HepG2 (cell line): ENCODE data around the gene DNAJC5. TPM values are rescaled to one million over a fixed set of nuclear protein-coding genes. Genes with fewer than 3 reads are reported as not detected.

Experiments used
- ARNTL ChIP-seq: sonication (generic); formaldehyde crosslinking; IDR thresholded peaks from 2 replicates; pipeline ENCODE4 v1.4.0; 2020; ENCODE audit warnings: mild to moderate bottlenecking, missing genetic modification reagents
- BHLHE40 ChIP-seq: IDR thresholded peaks from 2 replicates; pipeline ENCODE4 v1.6.1; 2011; ENCODE audit warnings: low read length, improper control_type of control experiment
- EEA1 ChIP-seq: sonication (generic); formaldehyde crosslinking; IDR thresholded peaks from 2 replicates; pipeline ENCODE4 v1.5.1; 2020; ENCODE audit warnings: mild to moderate bottlenecking, missing genetic modification reagents, borderline replicate concordance
- EED ChIP-seq: sonication (generic); formaldehyde crosslinking; IDR thresholded peaks from 2 replicates; pipeline ENCODE4 v1.5.0; 2020; ENCODE audit warnings: mild to moderate bottlenecking, missing genetic modification reagents
- GATAD1 ChIP-seq: IDR thresholded peaks from 2 replicates; pipeline ENCODE4 v1.6.1; 2016; ENCODE audit warnings: missing genetic modification reagents, missing compliant biosample characterization
- HMG20B ChIP-seq: conservative IDR thresholded peaks from 2 replicates; pipeline ENCODE4 v1.6.1; 2016; ENCODE audit warnings: missing genetic modification reagents, missing compliant biosample characterization
- HOXA3 ChIP-seq: sonication (generic); formaldehyde crosslinking; IDR thresholded peaks from 2 replicates; pipeline ENCODE4 v1.5.0; 2020; ENCODE audit warnings: missing genetic modification reagents
- MIER2 ChIP-seq: IDR thresholded peaks from 2 replicates; pipeline ENCODE4 v1.6.1; 2016; ENCODE audit warnings: missing biosample characterization, missing genetic modification reagents
- NBN ChIP-seq: fragments of 450-650 bp; conservative IDR thresholded peaks from 2 replicates; pipeline ENCODE4 v1.6.1; 2017
- PPARG ChIP-seq: conservative IDR thresholded peaks from 2 replicates; pipeline ENCODE4 v1.6.1; 2016; ENCODE audit warnings: missing biosample characterization, missing genetic modification reagents
- RORA ChIP-seq: sonication (generic); formaldehyde crosslinking; IDR thresholded peaks from 2 replicates; pipeline ENCODE4 v1.5.0; 2020; ENCODE audit warnings: mild to moderate bottlenecking, missing genetic modification reagents, moderate library complexity
- YY1 ChIP-seq: IDR thresholded peaks from 2 replicates; pipeline ENCODE4 v1.6.1; 2011; ENCODE audit warnings: low read length, low read depth, moderate library complexity, mild to moderate bottlenecking; ENCODE audit not compliant: insufficient read depth, insufficient replicate concordance
- ZNF138 ChIP-seq: sonication (generic); formaldehyde crosslinking; IDR thresholded peaks from 2 replicates; pipeline ENCODE4 v1.5.0; 2020; ENCODE audit warnings: mild to moderate bottlenecking, low read depth, missing genetic modification reagents
- polyA plus RNA-seq, 8 experiments: library from polyadenylated mRNA; depleted of rRNA in 3 of 8; stranded (reverse) in 7 of 8; unstranded in 1 of 8; fragments of >200 nt; fragmentation: Illumina TruSeq in 4 of 8; extraction: Trizol in 4 of 8; gene quantifications; 2 replicates each; pipeline versions ENCODE4 v1.2.1 to v1.2.3, GENCODE V29; 2011 to 2016; ENCODE audit warnings: low read depth in 4 of 8, missing spikeins in 1 of 8, mixed read lengths in 1 of 8; ENCODE audit not compliant: insufficient read depth in 1 of 8
- total RNA-seq, 5 experiments: library from RNA; depleted of rRNA; stranded (reverse); fragments of >200 nt; fragmentation: Illumina TruSeq; extraction: Trizol; gene quantifications; 2 replicates each; pipeline ENCODE4 v1.2.3, GENCODE V29; 2016; ENCODE audit warnings: low read depth in 1 of 5
- TF ChIP-seq, protein P1 (sequence below): conservative IDR thresholded peaks from 2 replicates; pipeline ENCODE4 v1.6.1; 2018; ENCODE audit warnings: missing genetic modification reagents
- TF ChIP-seq, protein P2 (sequence below): sonication (generic); formaldehyde crosslinking; IDR thresholded peaks from 2 replicates; pipeline ENCODE4 v1.4.0; 2020; ENCODE audit warnings: missing genetic modification reagents
- TF ChIP-seq, protein P3 (sequence below): IDR thresholded peaks from 2 replicates; pipeline ENCODE4 v1.6.1; 2016
- TF ChIP-seq, protein P4 (sequence below): sonication (generic); formaldehyde crosslinking; IDR thresholded peaks from 2 replicates; pipeline ENCODE4 v1.4.0; 2020; ENCODE audit warnings: missing genetic modification reagents

DNAJC5 gene
- total and polyA plus RNA-seq, 2 of the 13 experiments (the other 11 are each of a cell fraction or from before 2014, with no cell fraction given), result 42.8 to 64.5 TPM

DNA sequence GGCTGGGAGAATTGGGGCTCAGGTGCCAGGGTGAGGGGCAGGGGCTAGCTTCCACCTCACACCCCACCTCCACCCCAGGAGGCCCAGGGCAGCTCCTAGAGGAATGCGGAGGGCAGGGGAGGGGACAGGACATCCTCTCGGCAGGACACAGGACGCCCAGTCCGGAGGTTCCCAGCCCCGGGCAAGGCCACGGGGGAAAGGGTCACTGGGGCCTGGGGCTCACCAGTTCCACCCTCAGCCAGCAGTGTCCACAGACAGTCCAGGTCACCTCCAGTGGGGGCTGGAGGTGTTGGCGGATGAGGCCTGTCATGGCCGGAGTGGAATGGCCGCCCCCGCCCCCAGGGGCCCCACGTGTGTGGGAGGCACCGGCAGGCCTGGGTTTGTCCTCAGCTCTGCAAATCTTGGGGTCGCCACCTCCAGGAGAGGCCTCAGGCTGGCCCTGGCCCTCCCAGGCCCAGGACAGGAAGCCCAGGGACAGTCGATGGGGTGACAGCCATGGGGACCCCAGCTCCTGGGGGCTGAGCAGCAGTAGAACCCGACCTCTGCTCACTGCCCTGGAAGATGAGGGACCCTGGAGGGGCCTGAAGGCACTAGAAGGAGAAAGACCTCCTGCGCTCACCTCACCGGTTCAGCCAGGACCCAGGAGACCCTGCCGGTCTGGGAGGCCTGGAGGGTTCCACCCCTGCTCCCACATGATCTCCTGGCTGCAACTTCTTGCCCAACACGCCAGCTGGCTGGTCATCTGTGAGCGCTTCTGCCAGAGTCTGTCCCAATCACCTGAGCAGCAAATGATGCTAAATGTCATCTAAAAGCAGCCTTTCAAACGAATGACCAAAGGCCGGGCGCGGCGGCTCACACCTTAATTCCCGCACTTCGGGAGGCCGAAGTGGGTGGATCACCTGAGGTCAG lies 46.7 kb upstream of the DNAJC5 start (continued):
- TF ChIP-seq HMG20B (CRISPR knock-in tag) (no peak), GATAD1 (CRISPR knock-in tag) (no peak), ARNTL (CRISPR knock-in tag) (no peak), PPARG (CRISPR knock-in tag) (peak; percentile 91), ZNF138 (CRISPR knock-in tag) (no peak), EEA1 (0 out of 2 replicates have a peak, but pooled peaks have one; percentile 67), NBN (no peak), YY1 (no peak), BHLHE40 (no peak), MIER2 (CRISPR knock-in tag) (no peak), EED (CRISPR knock-in tag) (no peak), HOXA3 (CRISPR knock-in tag) (no peak; the same call in 1 of the 2 replicates), RORA (CRISPR knock-in tag) (no peak)
- TF ChIP-seq, protein P1, sequence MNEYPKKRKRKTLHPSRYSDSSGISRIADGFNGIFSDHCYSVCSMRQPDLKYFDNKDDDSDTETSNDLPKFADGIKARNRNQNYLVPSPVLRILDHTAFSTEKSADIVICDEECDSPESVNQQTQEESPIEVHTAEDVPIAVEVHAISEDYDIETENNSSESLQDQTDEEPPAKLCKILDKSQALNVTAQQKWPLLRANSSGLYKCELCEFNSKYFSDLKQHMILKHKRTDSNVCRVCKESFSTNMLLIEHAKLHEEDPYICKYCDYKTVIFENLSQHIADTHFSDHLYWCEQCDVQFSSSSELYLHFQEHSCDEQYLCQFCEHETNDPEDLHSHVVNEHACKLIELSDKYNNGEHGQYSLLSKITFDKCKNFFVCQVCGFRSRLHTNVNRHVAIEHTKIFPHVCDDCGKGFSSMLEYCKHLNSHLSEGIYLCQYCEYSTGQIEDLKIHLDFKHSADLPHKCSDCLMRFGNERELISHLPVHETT, result no peak; the same call in 1 of the 2 replicates
- TF ChIP-seq, protein P2, sequence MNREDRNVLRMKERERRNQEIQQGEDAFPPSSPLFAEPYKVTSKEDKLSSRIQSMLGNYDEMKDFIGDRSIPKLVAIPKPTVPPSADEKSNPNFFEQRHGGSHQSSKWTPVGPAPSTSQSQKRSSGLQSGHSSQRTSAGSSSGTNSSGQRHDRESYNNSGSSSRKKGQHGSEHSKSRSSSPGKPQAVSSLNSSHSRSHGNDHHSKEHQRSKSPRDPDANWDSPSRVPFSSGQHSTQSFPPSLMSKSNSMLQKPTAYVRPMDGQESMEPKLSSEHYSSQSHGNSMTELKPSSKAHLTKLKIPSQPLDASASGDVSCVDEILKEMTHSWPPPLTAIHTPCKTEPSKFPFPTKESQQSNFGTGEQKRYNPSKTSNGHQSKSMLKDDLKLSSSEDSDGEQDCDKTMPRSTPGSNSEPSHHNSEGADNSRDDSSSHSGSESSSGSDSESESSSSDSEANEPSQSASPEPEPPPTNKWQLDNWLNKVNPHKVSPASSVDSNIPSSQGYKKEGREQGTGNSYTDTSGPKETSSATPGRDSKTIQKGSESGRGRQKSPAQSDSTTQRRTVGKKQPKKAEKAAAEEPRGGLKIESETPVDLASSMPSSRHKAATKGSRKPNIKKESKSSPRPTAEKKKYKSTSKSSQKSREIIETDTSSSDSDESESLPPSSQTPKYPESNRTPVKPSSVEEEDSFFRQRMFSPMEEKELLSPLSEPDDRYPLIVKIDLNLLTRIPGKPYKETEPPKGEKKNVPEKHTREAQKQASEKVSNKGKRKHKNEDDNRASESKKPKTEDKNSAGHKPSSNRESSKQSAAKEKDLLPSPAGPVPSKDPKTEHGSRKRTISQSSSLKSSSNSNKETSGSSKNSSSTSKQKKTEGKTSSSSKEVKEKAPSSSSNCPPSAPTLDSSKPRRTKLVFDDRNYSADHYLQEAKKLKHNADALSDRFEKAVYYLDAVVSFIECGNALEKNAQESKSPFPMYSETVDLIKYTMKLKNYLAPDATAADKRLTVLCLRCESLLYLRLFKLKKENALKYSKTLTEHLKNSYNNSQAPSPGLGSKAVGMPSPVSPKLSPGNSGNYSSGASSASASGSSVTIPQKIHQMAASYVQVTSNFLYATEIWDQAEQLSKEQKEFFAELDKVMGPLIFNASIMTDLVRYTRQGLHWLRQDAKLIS, result no peak
- TF ChIP-seq, protein P3, sequence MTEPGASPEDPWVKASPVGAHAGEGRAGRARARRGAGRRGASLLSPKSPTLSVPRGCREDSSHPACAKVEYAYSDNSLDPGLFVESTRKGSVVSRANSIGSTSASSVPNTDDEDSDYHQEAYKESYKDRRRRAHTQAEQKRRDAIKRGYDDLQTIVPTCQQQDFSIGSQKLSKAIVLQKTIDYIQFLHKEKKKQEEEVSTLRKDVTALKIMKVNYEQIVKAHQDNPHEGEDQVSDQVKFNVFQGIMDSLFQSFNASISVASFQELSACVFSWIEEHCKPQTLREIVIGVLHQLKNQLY (CRISPR knock-in tag), result no peak
- TF ChIP-seq, protein P4, sequence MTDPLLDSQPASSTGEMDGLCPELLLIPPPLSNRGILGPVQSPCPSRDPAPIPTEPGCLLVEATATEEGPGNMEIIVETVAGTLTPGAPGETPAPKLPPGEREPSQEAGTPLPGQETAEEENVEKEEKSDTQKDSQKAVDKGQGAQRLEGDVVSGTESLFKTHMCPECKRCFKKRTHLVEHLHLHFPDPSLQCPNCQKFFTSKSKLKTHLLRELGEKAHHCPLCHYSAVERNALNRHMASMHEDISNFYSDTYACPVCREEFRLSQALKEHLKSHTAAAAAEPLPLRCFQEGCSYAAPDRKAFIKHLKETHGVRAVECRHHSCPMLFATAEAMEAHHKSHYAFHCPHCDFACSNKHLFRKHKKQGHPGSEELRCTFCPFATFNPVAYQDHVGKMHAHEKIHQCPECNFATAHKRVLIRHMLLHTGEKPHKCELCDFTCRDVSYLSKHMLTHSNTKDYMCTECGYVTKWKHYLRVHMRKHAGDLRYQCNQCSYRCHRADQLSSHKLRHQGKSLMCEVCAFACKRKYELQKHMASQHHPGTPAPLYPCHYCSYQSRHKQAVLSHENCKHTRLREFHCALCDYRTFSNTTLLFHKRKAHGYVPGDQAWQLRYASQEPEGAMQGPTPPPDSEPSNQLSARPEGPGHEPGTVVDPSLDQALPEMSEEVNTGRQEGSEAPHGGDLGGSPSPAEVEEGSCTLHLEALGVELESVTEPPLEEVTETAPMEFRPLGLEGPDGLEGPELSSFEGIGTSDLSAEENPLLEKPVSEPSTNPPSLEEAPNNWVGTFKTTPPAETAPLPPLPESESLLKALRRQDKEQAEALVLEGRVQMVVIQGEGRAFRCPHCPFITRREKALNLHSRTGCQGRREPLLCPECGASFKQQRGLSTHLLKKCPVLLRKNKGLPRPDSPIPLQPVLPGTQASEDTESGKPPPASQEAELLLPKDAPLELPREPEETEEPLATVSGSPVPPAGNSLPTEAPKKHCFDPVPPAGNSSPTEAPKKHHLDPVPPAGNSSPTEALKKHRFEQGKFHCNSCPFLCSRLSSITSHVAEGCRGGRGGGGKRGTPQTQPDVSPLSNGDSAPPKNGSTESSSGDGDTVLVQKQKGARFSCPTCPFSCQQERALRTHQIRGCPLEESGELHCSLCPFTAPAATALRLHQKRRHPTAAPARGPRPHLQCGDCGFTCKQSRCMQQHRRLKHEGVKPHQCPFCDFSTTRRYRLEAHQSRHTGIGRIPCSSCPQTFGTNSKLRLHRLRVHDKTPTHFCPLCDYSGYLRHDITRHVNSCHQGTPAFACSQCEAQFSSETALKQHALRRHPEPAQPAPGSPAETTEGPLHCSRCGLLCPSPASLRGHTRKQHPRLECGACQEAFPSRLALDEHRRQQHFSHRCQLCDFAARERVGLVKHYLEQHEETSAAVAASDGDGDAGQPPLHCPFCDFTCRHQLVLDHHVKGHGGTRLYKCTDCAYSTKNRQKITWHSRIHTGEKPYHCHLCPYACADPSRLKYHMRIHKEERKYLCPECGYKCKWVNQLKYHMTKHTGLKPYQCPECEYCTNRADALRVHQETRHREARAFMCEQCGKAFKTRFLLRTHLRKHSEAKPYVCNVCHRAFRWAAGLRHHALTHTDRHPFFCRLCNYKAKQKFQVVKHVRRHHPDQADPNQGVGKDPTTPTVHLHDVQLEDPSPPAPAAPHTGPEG, result no peak; the same call in 1 of the 2 replicates
